ENCODE data around the gene PSMB8. TPM values are rescaled to one million over a fixed set of nuclear protein-coding genes. Genes with fewer than 3 reads are reported as not detected.

Gene PSMB8
- total RNA-seq, 2 experiments from 2014 or later, result 142 to 216 TPM

GRCh38 chr6:32815115-32815514 lies 28.7 kb downstream of the PSMB8 start:
- Histone ChIP-seq H3K4me2 (ENCODE audit: low read length) (peak overlapping the region; percentile 78), H3K4me1 (ENCODE audit: insufficient read depth, low read length, poor library complexity, severe bottlenecking) (peaks cover 79% of the 10 kb centered on the region)

GRCh38 chr6:32814145-32814544 lies 29.7 kb downstream of the PSMB8 start:
- Histone ChIP-seq H2AFZ (ENCODE audit: low read length) (no peak overlapping the region), H3K79me2 (ENCODE audit: insufficient read depth, low read depth, low read length) (peaks cover 13% of the 10 kb centered on the region; the same call in 1 of the 2 replicates), H3K9me2 (ENCODE audit: insufficient read depth, low read length) (no peaks in the 10 kb centered on the region), H3K4me1 (ENCODE audit: insufficient read depth, low read length, poor library complexity, severe bottlenecking) (peaks cover 73% of the 10 kb centered on the region), H3K4me2 (ENCODE audit: low read length) (peak overlapping the region; percentile 78), H3K36me3 (ENCODE audit: insufficient read depth, low read length) (peaks cover 44% of the 10 kb centered on the region), H3K27ac (ENCODE audit: low read depth, low read length, poor library complexity, severe bottlenecking) (peak overlapping the region; percentile 97), H4K20me1 (ENCODE audit: insufficient read depth, low read length) (no peaks in the 10 kb centered on the region), H3K9me3 (ENCODE audit: low read length) (no peaks in the 10 kb centered on the region), H3K4me3 (ENCODE audit: low read depth, low read length, poor library complexity, severe bottlenecking) (peak overlapping the region; percentile 69)
- BruUV-seq (replicated peaks), result no TSS peak
- intact Hi-C loops (cut with micrococcal nuclease; ENCODE audit: unreplicated experiment), result no loop called here
- DNase-seq (ENCODE audit: low spot score), result no peak
- POLR2A ChIA-PET, result interaction anchor here (0.5 to 1.6 kb wide), 6 partner anchors 12 to 158 kb away, joined by 3 to 4 read pairs (median 4); partner anchors contain the start of gene BRD2
- CTCF ChIA-PET (ENCODE audit: unreplicated experiment), result interaction anchor here (1.6 kb wide), 1 partner anchor 21 kb away, joined by 4 read pairs; no protein-coding TSS in a partner anchor
- no peak for TF ChIP-seq EZH2phosphoT487 (IDR thresholded peaks at IDR 0.05; ENCODE audit: borderline replicate concordance, low read depth, low read length)
- no peak for TF ChIP-seq CTCF (conservative IDR thresholded peaks at IDR 0.05; ENCODE audit: low read length)

More at GRCh38 chr6:32815115-32815514, 28.7 kb downstream of the PSMB8 start:
- H3K36me3 ChIP-seq (ENCODE audit: insufficient read depth, low read length), result peaks cover 35% of the 10 kb centered on the region
- DNase-seq (ENCODE audit: low spot score), result peak; percentile 27
- peaks cover 13% of the 10 kb centered on the region; the same call in 1 of the 2 replicates for H3K79me2 ChIP-seq (ENCODE audit: insufficient read depth, low read depth, low read length)
- BruUV-seq (replicated peaks), result no TSS peak
- intact Hi-C loops (cut with micrococcal nuclease; ENCODE audit: unreplicated experiment), result no loop called here
- peak overlapping the region; percentile 3; the same call in 1 of the 2 replicates for H2AFZ ChIP-seq (ENCODE audit: low read length)
- H4K20me1 ChIP-seq (ENCODE audit: insufficient read depth, low read length), result no peaks in the 10 kb centered on the region
- CTCF ChIA-PET (ENCODE audit: unreplicated experiment), result interaction anchor here (1.6 kb wide), 1 partner anchor 22 kb away, joined by 4 read pairs; no protein-coding TSS in a partner anchor
- no peaks in the 10 kb centered on the region for H3K9me2 ChIP-seq (ENCODE audit: insufficient read depth, low read length)
- peak overlapping the region; percentile 97 for H3K27ac ChIP-seq (ENCODE audit: low read depth, low read length, poor library complexity, severe bottlenecking)
- TF ChIP-seq CTCF (conservative IDR thresholded peaks at IDR 0.05; ENCODE audit: low read length), result no peak
- TF ChIP-seq EZH2phosphoT487 (IDR thresholded peaks at IDR 0.05; ENCODE audit: borderline replicate concordance, low read depth, low read length), result no peak
- peak overlapping the region; percentile 69 for H3K4me3 ChIP-seq (ENCODE audit: low read depth, low read length, poor library complexity, severe bottlenecking)
- POLR2A ChIA-PET, result interaction anchor here (0.6 to 1.2 kb wide), 3 partner anchors 17 to 85 kb away, joined by 3 to 4 read pairs (median 4); no protein-coding TSS in a partner anchor
- no peaks in the 10 kb centered on the region for H3K9me3 ChIP-seq (ENCODE audit: low read length)

- Histone ChIP-seq H3K79me2 (ENCODE audit: insufficient read depth, low read depth, low read length) (peaks cover 5% of the 10 kb centered on the region; the same call in 1 of the 2 replicates), H3K27ac (ENCODE audit: low read depth, low read length, poor library complexity, severe bottlenecking) (no peak overlapping the region), H3K4me3 (ENCODE audit: low read depth, low read length, poor library complexity, severe bottlenecking) (no peak overlapping the region), H2AFZ (ENCODE audit: low read length) (no peak overlapping the region), H3K36me3 (ENCODE audit: insufficient read depth, low read length) (peaks cover 56% of the 10 kb centered on the region), H3K4me2 (ENCODE audit: low read length) (no peak overlapping the region), H3K9me3 (ENCODE audit: low read length) (no peaks in the 10 kb centered on the region; the same call in 1 of the 2 replicates), H4K20me1 (ENCODE audit: insufficient read depth, low read length) (no peaks in the 10 kb centered on the region), H3K9me2 (ENCODE audit: insufficient read depth, low read length) (no peaks in the 10 kb centered on the region), H3K4me1 (ENCODE audit: insufficient read depth, low read length, poor library complexity, severe bottlenecking) (peaks cover 32% of the 10 kb centered on the region)
- intact Hi-C loops (cut with micrococcal nuclease; ENCODE audit: unreplicated experiment), result no loop called here
- TSS peak; percentile 14 for BruUV-seq (replicated peaks)
- ChIA-PET CTCF (ENCODE audit: unreplicated experiment) (no interaction called here), POLR2A (interaction anchor here (0.6 to 1.0 kb wide), 3 partner anchors 11 to 59 kb away, joined by 3 to 8 read pairs (median 3); no protein-coding TSS in a partner anchor)
- DNase-seq (ENCODE audit: low spot score), result no peak
- TF ChIP-seq EZH2phosphoT487 (IDR thresholded peaks at IDR 0.05; ENCODE audit: borderline replicate concordance, low read depth, low read length) (no peak), CTCF (conservative IDR thresholded peaks at IDR 0.05; ENCODE audit: low read length) (no peak)
These were observed 34.7 kb downstream of the PSMB8 start for GRCh38 chr6:32809171-32809570.
